Measurements from ENCODE around the gene SPEN. TPM values are rescaled to one million over a fixed set of nuclear protein-coding genes. Genes with fewer than 3 reads are reported as not detected.

SPEN gene
- total and polyA plus RNA-seq, 9 of the 15 experiments (the other 6 are each of a cell fraction or from before 2014, with no cell fraction given) = 5.7 to 87.5 (median 27.2) TPM

- 0 out of 2 replicates have a peak, but pooled peaks have one; percentile 53 for TF ChIP-seq STAT6 (CRISPR knock-in tag; IDR thresholded peaks at IDR 0.05)
- no peak for TF ChIP-seq FOXJ2 (tag; IDR thresholded peaks at IDR 0.05)
- peak; percentile 57; the same call in 1 of the 2 replicates for TF ChIP-seq KLF6 (CRISPR knock-in tag; IDR thresholded peaks at IDR 0.05; ENCODE audit: borderline replicate concordance)
- peak; percentile 75; the same call in 1 of the 2 replicates for TF ChIP-seq KLF1 (tag; IDR thresholded peaks at IDR 0.05)
- TF ChIP-seq HOMEZ (CRISPR knock-in tag; IDR thresholded peaks at IDR 0.05) = no peak
- peak; percentile 7; the same call in 1 of the 2 replicates for TF ChIP-seq MEF2A (IDR thresholded peaks at IDR 0.05; ENCODE audit: control insufficient read depth, low read depth, low read length)
- no peak for TF ChIP-seq NR2C1 (IDR thresholded peaks at IDR 0.05)
- TF ChIP-seq NR2C1 (tag; IDR thresholded peaks at IDR 0.05) = 0 out of 2 replicates have a peak, but pooled peaks have one; percentile 8
- TF ChIP-seq ZBTB34 (CRISPR knock-in tag; IDR thresholded peaks at IDR 0.05) = no peak
- no peak for TF ChIP-seq ZNF23 (CRISPR knock-in tag; IDR thresholded peaks at IDR 0.05)
- TF ChIP-seq ESRRB (CRISPR knock-in tag; IDR thresholded peaks at IDR 0.05; ENCODE audit: borderline replicate concordance) = peak; percentile 78; the same call in 1 of the 2 replicates
- TF ChIP-seq RFX7 (CRISPR knock-in tag; IDR thresholded peaks at IDR 0.05) = no peak
- TF ChIP-seq EGR1 (conservative IDR thresholded peaks at IDR 0.05) = peak; percentile 79
- peak; percentile 43 for TF ChIP-seq HNRNPK (IDR thresholded peaks at IDR 0.05; ENCODE audit: low read depth, low read length, poor library complexity, severe bottlenecking)
- TF ChIP-seq KAT8 (IDR thresholded peaks at IDR 0.05; ENCODE audit: low read depth) = peak; percentile 97
- peak; percentile 90 for TF ChIP-seq GATAD2A (IDR thresholded peaks at IDR 0.05)
- TF ChIP-seq CBX1 (IDR thresholded peaks at IDR 0.05; ENCODE audit: low read depth) = peak; percentile 91
- peak; percentile 32; the same call in 1 of the 2 replicates for TF ChIP-seq CBFB (CRISPR knock-in tag; IDR thresholded peaks at IDR 0.05)
- TF ChIP-seq TRIM25 (IDR thresholded peaks at IDR 0.05; ENCODE audit: borderline replicate concordance) = peak; percentile 66; the same call in 1 of the 2 replicates
- TF ChIP-seq U2AF1 (optimal IDR thresholded peaks at IDR 0.05; ENCODE audit: low read depth, low read length) = no peak
- no peak for TF ChIP-seq JUNB (CRISPR knock-in tag; conservative IDR thresholded peaks at IDR 0.05)
Observed at GRCh38 chr1:15834406-15835204, 12.9 kb upstream of the SPEN start (continued).

All from K562 (cell line).